C4-2B (cell line): ENCODE results near the gene UTP15.

Experiments
- CTCF ChIP-seq: fragments of 450-650 bp; conservative IDR thresholded peaks from 2 replicates; pipeline ENCODE4 v1.5.1; 2017; ENCODE audit warnings: mild to moderate bottlenecking
- ZFX ChIP-seq: fragments of 450-650 bp; IDR thresholded peaks from 2 replicates; pipeline ENCODE4 v1.6.1; 2017

- no peak for TF ChIP-seq CTCF
- no peak for TF ChIP-seq ZFX
Measured at GRCh38 chr5:73629456-73629855, 63.9 kb downstream of the UTP15 start.
